A204.1 (cell line): ENCODE measurements around the gene SLC6A1.

ENCODE experiments used
- FAIRE-seq: peaks from 2 replicates; lab custom pipeline; 2012; peaks lifted over from hg19 to GRCh38; lab: Jason Lieb, UNC

SLC6A1 gene

GRCh38 chr3:10992017-10992942, at the start of gene SLC6A1:
Gene SLC6A1, plus strand, starts transcription at chr3:10992748. Its CDS starts 24,464 bp downstream, at chr3:11017212.
- no peak for FAIRE-seq

- no peak for FAIRE-seq
Observed at GRCh38 chr3:10944866-10945265, 47.7 kb upstream of the SLC6A1 start.

- no peak for FAIRE-seq
Observed at GRCh38 chr3:10945683-10946287, 46.8 kb upstream of the SLC6A1 start.

GRCh38 chr3:10946526-10946925, 46.0 kb upstream of the SLC6A1 start:
- FAIRE-seq: no peak

GRCh38 chr3:10948326-10948725, 44.2 kb upstream of the SLC6A1 start:
- no peak for FAIRE-seq

GRCh38 chr3:10949197-10949596, 43.4 kb upstream of the SLC6A1 start:
- FAIRE-seq: no peak

- no peak for FAIRE-seq
Observed at GRCh38 chr3:10950476-10951294, 41.9 kb upstream of the SLC6A1 start.

GRCh38 chr3:10951295-10951926, 41.1 kb upstream of the SLC6A1 start:
- FAIRE-seq: no peak

GRCh38 chr3:10952525-10952924, 40.0 kb upstream of the SLC6A1 start:
- no peak for FAIRE-seq

- no peak for FAIRE-seq
Observed at GRCh38 chr3:10954740-10955139, 37.8 kb upstream of the SLC6A1 start.

GRCh38 chr3:10955711-10956453, 36.7 kb upstream of the SLC6A1 start:
- FAIRE-seq: no peak

GRCh38 chr3:10956531-10956930, 36.0 kb upstream of the SLC6A1 start:
- FAIRE-seq: no peak

- FAIRE-seq: no peak
Observed at GRCh38 chr3:10956986-10957385, 35.6 kb upstream of the SLC6A1 start.

- FAIRE-seq: no peak
Observed at GRCh38 chr3:10957976-10958749, 34.4 kb upstream of the SLC6A1 start.

GRCh38 chr3:10960255-10960654, 32.3 kb upstream of the SLC6A1 start:
- no peak for FAIRE-seq

GRCh38 chr3:10961921-10962320, 30.6 kb upstream of the SLC6A1 start:
- no peak for FAIRE-seq

- no peak for FAIRE-seq
Observed at GRCh38 chr3:10962481-10963036, 30.0 kb upstream of the SLC6A1 start.

- no peak for FAIRE-seq
Observed at GRCh38 chr3:10964537-10965167, 27.9 kb upstream of the SLC6A1 start.

GRCh38 chr3:10968401-10968800, 24.1 kb upstream of the SLC6A1 start:
- FAIRE-seq: no peak
